SK-N-SH treated with all-trans-retinoic acid at 6 μM for 48 hours (cell line): Measurements from ENCODE around the gene ADGRG1.

Source experiments
- ATAC-seq: fragments of 200-7000 bp; cut with Tn5 transposase; 3 replicates; pipeline ENCODE4 v1.9.1; 2020; ENCODE audit warnings: mild to moderate bottlenecking, moderate library complexity
- ARNTL ChIP-seq: fragments of 450-650 bp; formaldehyde crosslinking; IDR thresholded peaks from 2 replicates; pipeline ENCODE4 v1.5.0; 2020; ENCODE audit warnings: low read depth, mild to moderate bottlenecking, moderate library complexity, borderline replicate concordance
- BACH2 ChIP-seq: fragments of 250-450 bp; sonication (Bioruptor Pico); IDR thresholded peaks from 2 replicates; pipeline ENCODE4 v1.9.0; 2021; ENCODE audit warnings: mild to moderate bottlenecking, borderline replicate concordance
- CSDC2 ChIP-seq: fragments of 250-450 bp; sonication (Bioruptor Pico); IDR thresholded peaks from 2 replicates; pipeline ENCODE4 v1.5.0; 2020; ENCODE audit warnings: mild to moderate bottlenecking, moderate library complexity
- ESRRG ChIP-seq: fragments of 250-450 bp; sonication (Bioruptor Pico); IDR thresholded peaks from 2 replicates; pipeline ENCODE4 v1.6.1; 2021; ENCODE audit warnings: mild to moderate bottlenecking
- ISL1 ChIP-seq: fragments of 250-450 bp; sonication (Bioruptor Pico); IDR thresholded peaks from 2 replicates; pipeline ENCODE4 v2.1.2; 2022; ENCODE audit warnings: mild to moderate bottlenecking, moderate library complexity
- OSR1 ChIP-seq: fragments of 250-450 bp; sonication (Bioruptor Pico); IDR thresholded peaks from 2 replicates; pipeline ENCODE4 v1.8.0; 2022; ENCODE audit warnings: moderate library complexity, mild to moderate bottlenecking, inconsistent platforms
- PATZ1 ChIP-seq: fragments of 250-450 bp; sonication (Bioruptor Pico); IDR thresholded peaks from 2 replicates; pipeline ENCODE4 v1.8.0; 2020; ENCODE audit warnings: mild to moderate bottlenecking, moderate library complexity, borderline replicate concordance
- POU6F1 ChIP-seq: fragments of 250-450 bp; sonication (Bioruptor Pico); IDR thresholded peaks from 2 replicates; pipeline ENCODE4 v1.8.0; 2021; ENCODE audit warnings: low read depth, mild to moderate bottlenecking, moderate library complexity, borderline replicate concordance
- RARB ChIP-seq: fragments of 250-450 bp; sonication (Bioruptor Pico); IDR thresholded peaks from 2 replicates; pipeline ENCODE4 v1.8.0; 2021; ENCODE audit warnings: mild to moderate bottlenecking, moderate library complexity
- SNAI2 ChIP-seq: fragments of 250-450 bp; sonication (Bioruptor Pico); IDR thresholded peaks from 2 replicates; pipeline ENCODE4 v1.5.0; 2020; ENCODE audit warnings: mild to moderate bottlenecking, moderate library complexity
- TCF4 ChIP-seq: fragments of 250-450 bp; sonication (Bioruptor Pico); IDR thresholded peaks from 2 replicates; pipeline ENCODE4 v1.8.0; 2021; ENCODE audit warnings: mild to moderate bottlenecking, moderate library complexity, borderline replicate concordance
- TOX ChIP-seq: fragments of 250-450 bp; sonication (Bioruptor Pico); IDR thresholded peaks from 2 replicates; pipeline ENCODE4 v1.8.0; 2021; ENCODE audit warnings: mild to moderate bottlenecking, moderate library complexity, borderline replicate concordance
- TSHZ2 ChIP-seq: fragments of 250-450 bp; sonication (Bioruptor Pico); IDR thresholded peaks from 2 replicates; pipeline ENCODE4 v1.5.0; 2020; ENCODE audit warnings: mild to moderate bottlenecking, moderate library complexity
- ZC3H10 ChIP-seq: fragments of 250-450 bp; sonication (Bioruptor Pico); IDR thresholded peaks from 2 replicates; pipeline ENCODE4 v1.5.1; 2021; ENCODE audit warnings: mild to moderate bottlenecking, moderate library complexity
- ZFP3 ChIP-seq: fragments of 250-450 bp; sonication (Bioruptor Pico); IDR thresholded peaks from 2 replicates; pipeline ENCODE4 v1.5.0; 2020; ENCODE audit warnings: mild to moderate bottlenecking, moderate library complexity
- ZFP30 ChIP-seq: fragments of 450-650 bp; formaldehyde crosslinking; IDR thresholded peaks from 2 replicates; pipeline ENCODE4 v1.5.0; 2022; ENCODE audit warnings: mild to moderate bottlenecking, moderate library complexity
- ZNF8 ChIP-seq: fragments of 450-650 bp; formaldehyde crosslinking; IDR thresholded peaks from 2 replicates; pipeline ENCODE4 v1.5.0; 2020; ENCODE audit warnings: mild to moderate bottlenecking, moderate library complexity
- TF ChIP-seq, protein P1 (sequence below): fragments of 250-450 bp; sonication (Bioruptor Pico); IDR thresholded peaks from 2 replicates; pipeline ENCODE4 v1.5.1; 2021; ENCODE audit warnings: mild to moderate bottlenecking, moderate library complexity

Gene ADGRG1

GRCh38 chr16:57700781-57701551 is 72.5 kb downstream of the ADGRG1 start:
- no peak for ATAC-seq
- no peak for TF ChIP-seq PATZ1 (CRISPR knock-in tag)
- TF ChIP-seq, protein P1, sequence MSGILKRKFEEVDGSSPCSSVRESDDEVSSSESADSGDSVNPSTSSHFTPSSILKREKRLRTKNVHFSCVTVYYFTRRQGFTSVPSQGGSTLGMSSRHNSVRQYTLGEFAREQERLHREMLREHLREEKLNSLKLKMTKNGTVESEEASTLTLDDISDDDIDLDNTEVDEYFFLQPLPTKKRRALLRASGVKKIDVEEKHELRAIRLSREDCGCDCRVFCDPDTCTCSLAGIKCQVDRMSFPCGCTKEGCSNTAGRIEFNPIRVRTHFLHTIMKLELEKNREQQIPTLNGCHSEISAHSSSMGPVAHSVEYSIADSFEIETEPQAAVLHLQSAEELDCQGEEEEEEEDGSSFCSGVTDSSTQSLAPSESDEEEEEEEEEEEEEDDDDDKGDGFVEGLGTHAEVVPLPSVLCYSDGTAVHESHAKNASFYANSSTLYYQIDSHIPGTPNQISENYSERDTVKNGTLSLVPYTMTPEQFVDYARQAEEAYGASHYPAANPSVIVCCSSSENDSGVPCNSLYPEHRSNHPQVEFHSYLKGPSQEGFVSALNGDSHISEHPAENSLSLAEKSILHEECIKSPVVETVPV: no peak
- no peak for TF ChIP-seq RARB (CRISPR knock-in tag)
- no peak for TF ChIP-seq TOX (CRISPR knock-in tag)
- no peak for TF ChIP-seq CSDC2 (CRISPR knock-in tag)
- TF ChIP-seq ZNF8: no peak
- TF ChIP-seq BACH2 (CRISPR knock-in tag): no peak
- TF ChIP-seq ZC3H10 (CRISPR knock-in tag): no peak
- TF ChIP-seq POU6F1 (CRISPR knock-in tag): no peak

- no peak for ATAC-seq
- TF ChIP-seq ESRRG (CRISPR knock-in tag) (no peak), ARNTL (no peak), POU6F1 (CRISPR knock-in tag) (no peak), TCF4 (CRISPR knock-in tag) (no peak), TSHZ2 (CRISPR knock-in tag) (no peak), ZFP3 (CRISPR knock-in tag) (no peak), SNAI2 (CRISPR knock-in tag) (no peak), CSDC2 (CRISPR knock-in tag) (no peak), OSR1 (CRISPR knock-in tag) (no peak)
- TF ChIP-seq, protein P1: no peak
Measured at GRCh38 chr16:57701759-57702371, 73.4 kb downstream of the ADGRG1 start.

DNA sequence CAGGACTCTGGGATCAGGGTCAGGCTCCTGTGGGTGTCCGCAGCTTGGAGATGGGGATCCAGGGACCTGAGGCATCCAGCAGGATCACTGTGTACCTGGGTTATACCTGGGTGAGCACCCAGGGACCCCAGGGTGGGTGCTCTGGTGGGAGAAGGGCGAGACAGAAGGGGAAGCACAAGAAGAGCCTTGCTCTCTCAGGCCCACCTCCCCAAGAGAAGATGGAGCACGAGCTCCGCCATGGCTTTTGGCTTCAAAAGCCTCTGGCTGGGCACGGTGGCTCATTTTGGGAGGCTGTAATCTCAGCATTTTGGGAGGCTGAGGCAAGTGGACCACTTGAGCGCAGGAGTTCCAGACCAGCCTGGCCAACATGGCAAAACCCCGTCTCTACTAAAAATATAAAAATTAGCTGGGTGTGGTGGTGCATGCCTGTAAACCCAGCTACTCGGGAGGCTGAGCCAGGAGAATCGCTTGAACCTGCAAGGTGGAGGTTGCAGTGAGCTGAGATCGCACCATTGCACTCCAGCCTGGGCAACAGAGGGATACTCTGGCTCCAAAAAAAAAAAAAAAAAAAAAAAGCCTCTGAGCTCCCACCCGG is 75.1 kb downstream of the ADGRG1 start:
- no peak for ATAC-seq
- TF ChIP-seq ISL1 (CRISPR knock-in tag) (no peak), BACH2 (CRISPR knock-in tag) (no peak), ZC3H10 (CRISPR knock-in tag) (no peak), TSHZ2 (CRISPR knock-in tag) (no peak), CSDC2 (CRISPR knock-in tag) (no peak), RARB (CRISPR knock-in tag) (no peak), ESRRG (CRISPR knock-in tag) (no peak), ARNTL (no peak), TCF4 (CRISPR knock-in tag) (no peak), TOX (CRISPR knock-in tag) (no peak), ZNF8 (no peak), ZFP30 (CRISPR knock-in tag) (no peak)
- TF ChIP-seq, protein P1: no peak
